GM18870 (cell line): ENCODE results near the gene PDZRN4.
A peak's percentile ranks its signal among the peaks of the same experiment; 100 is the strongest.
"Not testable (repeated sequence)": the region's sequence is repeated elsewhere in the genome, so short reads cannot be mapped to it uniquely, and the experiment has no call there.

Experiments
- ATAC-seq: cut with Tn5 transposase; IDR thresholded peaks from one replicate; pipeline ENCODE4 v1.9.1; 2021; ENCODE audit warnings: moderate library complexity; ENCODE audit not compliant: unreplicated experiment

Gene PDZRN4

GRCh38 chr12:41213107-41213506, 25.0 kb downstream of the PDZRN4 start:
- ATAC-seq = no peak

DNA sequence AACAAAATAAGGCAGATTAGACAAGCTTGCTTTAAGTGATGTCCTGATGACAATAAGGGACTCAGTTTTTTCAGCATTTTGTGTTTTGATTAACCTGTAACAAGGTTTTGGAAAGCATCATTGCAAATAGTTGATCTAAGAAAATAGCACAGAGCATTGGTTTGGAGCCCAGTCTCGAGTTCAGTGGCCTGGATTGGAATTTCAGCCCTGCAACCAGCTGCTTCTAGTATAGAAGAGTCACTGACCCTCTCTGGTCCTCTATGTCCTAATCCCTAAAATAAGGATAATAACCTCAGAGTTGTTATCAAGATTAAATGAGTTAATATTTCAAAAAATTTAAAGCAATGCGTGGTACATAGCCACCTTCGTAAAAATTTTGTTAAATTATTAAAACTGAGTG, 25.5 kb downstream of the PDZRN4 start:
- ATAC-seq = no peak

DNA sequence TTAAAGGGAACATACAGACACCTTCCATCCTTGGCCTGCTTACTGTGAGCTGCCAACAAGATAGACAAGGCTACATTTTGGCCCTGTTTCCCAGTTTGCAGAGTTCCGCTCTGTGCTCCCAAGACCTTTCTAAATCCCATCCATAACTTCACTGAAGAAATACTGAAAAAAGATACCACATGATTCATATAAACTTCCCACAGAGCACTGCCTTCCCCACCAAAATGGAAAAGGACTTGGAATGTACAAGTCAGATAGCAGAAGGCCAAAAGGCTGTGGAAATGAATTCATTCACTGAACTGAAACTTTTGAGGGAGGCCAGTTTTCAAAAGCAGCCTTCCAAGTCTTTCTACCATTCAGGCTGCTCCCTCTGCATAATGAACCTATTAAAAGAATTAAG, 29.6 kb downstream of the PDZRN4 start:
- ATAC-seq = no peak

DNA sequence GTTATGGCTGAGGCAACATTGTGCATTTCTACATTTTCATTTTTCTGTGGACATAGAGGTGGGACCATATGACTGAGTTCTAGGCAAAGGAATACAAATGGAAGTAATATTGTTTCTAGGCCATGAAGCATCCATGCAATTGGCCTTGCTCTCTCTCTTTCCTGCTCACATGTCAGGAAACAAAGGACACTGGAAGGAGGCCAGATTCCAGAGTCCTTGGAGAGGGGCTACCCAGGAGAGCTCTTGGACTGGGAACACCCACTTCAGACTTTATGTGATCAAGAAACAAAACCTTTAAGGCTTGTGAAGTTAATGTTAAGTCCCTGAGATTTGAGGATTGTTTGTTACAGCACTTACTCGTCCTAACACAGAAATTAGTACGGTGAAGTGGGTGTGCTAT, 32.8 kb downstream of the PDZRN4 start:
- no peak for ATAC-seq

- no peak for ATAC-seq
Measured at GRCh38 chr12:41221491-41221890, 33.4 kb downstream of the PDZRN4 start.

- ATAC-seq = no peak
Measured at GRCh38 chr12:41223600-41223999, 35.5 kb downstream of the PDZRN4 start.

GRCh38 chr12:41224066-41224465, 35.9 kb downstream of the PDZRN4 start:
- no peak for ATAC-seq

DNA sequence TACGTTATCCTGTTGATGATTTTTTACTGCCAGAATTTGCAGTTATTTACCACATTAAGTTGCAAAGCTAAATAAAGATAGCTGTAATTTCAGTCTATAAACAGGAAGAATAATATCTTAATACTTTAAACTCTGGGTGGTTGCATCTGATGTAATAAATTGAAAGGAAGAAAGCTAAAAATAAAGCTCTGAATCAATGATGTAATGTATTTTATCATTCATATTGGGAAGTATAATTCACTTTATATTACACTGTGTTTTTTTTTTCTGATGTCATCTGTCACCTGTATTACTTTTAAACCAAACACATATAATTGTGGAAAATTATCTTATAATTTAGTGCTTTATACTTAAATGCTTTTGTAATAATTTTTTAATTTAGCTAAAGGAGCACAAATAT, 37.1 kb downstream of the PDZRN4 start:
- ATAC-seq = no peak

DNA sequence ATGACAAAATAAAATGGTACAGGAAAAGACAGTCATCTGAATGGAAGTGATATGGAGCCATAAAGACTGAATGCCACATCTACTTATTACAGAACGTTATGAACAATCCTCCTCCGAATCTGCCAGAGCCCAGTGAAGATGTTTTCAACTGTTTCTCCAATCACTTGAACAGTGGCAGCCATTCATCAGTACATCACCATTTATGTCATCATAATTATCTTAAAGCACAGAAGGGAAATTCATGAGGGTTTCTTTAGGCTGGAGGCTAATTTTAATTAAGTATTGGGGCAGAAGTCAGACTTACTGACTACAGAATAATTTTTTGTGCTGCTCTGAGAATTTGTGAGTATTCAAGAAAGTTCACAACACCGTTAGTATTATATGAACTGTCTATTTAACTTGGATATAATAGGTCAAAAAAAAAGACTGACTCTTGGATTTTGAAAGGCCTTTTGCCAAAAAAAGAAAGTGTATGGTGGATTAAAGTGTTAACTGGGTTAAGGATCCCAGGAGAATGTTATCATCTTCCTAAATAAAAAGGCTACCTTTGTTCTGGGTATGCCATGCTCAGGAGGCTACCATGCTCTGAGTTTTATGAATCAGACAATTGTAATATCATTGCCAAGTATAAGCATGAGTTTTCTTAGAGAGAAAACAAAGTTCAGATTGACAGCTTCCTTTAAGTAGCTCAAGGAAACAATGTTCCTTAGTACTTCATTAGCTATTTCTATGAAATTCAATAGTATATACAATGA, 40.1 kb downstream of the PDZRN4 start:
- no peak for ATAC-seq

DNA sequence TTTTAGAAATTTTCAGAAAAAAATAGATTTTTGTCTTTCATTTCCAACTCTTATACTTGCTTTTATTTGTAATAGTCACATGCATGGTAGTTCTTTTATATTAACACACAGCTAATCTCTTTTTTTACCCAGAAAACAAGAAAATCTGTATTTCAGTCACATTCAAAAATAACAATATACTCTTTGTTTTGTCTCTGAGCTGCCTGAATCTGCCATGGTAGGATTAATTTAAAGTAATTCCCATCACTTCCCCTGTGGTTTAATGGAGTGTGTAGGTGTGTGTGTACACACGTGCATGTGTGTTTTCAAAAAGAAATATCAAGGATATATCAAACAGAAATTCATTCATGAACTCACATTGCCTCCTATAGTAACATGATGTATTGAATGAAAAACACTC, 42.6 kb downstream of the PDZRN4 start:
- ATAC-seq = no peak

- ATAC-seq = no peak
Measured at GRCh38 chr12:41234692-41235091, 46.6 kb downstream of the PDZRN4 start.

- ATAC-seq = no peak
Measured at GRCh38 chr12:41242603-41243002, 54.5 kb downstream of the PDZRN4 start.

DNA sequence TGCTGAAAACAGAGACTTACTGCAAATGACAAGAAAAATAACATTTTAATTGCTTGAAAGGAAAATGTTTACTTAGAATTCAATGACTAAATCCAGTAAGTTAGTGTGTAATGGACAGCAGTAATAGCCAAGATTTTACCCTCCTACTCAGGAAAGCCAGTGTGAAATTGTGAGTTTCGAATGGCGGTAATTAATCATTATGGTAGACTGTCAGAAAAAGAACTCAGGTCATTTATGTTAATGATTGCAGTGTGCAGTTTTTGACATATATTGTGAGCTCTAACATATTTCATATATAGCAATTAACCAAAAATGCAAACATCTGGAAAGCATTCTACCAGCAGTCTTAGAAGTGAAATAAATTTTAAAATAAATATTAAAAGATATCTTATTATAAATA, 60.3 kb downstream of the PDZRN4 start:
- no peak for ATAC-seq

- no peak for ATAC-seq
Measured at GRCh38 chr12:41250748-41251147, 62.6 kb downstream of the PDZRN4 start.

DNA sequence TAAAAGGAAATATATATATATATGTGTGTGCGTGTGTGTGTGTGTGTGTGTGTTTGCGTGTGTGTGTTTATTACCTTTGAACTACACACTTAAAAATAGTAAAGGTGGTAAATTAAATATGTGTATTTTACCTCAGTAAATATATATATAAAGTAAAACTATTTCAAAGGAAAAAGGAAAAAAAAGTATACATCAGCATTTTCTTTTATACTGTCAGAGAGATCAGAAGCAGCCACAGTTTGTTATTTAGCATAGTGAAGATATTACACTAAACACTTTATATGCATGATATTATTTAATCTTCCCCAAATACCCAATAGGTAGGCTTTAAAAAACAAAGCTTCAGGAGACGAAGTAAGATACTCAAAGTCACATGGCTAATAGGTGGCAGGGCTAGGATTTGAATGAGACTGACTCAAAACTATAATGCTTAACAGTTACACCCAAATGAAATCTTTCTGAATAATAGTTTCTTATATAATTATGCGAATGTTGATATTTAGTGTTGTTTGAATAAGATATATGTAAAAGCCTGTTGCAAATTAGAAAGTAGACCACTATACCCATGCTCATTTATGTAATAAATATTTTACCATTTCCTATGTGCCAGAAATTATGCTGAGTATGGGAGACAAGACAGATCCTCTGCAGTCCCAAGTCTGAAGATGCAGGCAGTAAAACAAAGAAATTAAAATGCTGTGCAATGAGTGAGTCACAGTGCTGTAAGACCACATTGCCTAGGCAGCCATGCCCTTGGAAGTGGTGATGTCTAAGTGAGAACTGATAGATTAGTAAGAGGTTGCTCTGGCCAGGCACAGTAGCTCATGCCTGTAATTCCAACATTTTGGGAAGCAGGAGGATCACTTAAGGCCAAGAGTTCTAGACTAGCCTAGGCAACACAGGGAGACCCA, 66.1 kb downstream of the PDZRN4 start:
- no peak for ATAC-seq

DNA sequence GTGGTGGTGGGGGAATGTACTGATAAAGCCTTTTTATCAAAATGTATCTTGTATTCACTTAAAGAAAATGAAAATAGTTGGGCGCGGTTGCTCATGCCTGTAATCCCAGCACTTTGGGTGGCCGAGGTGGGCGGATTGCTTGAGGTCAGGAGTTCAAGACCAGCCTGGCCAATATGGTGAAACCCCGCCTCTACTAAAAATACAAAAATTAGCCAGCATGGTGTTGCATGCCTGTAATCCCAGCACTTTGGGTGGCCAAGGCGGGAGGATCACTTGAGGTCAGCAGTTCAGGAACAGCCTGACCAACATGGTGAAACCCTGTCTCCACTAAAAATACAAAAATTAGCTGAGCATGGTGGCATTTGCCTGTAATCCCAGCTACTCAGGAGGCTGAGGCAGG, 75.1 kb downstream of the PDZRN4 start:
- ATAC-seq = not testable (repeated sequence)

DNA sequence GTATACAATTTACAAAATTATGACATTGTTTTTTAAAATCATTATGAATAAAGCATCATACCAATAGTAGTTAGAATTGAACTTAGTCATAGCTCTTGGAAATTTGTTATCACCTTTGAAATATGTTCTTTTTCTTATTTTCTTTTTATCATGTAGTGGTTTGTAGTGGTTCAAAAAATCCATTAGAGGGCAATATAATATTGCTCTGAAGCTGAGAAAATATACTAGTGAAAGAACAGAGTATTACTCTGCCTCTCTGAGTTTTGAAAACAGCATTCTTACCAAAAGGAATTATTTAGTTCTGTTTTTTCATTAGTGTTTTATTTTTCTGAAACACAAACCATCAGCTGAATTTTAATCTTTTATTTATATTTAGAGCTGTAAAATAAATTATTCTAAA, 76.2 kb downstream of the PDZRN4 start:
- ATAC-seq = peak; percentile 71

DNA sequence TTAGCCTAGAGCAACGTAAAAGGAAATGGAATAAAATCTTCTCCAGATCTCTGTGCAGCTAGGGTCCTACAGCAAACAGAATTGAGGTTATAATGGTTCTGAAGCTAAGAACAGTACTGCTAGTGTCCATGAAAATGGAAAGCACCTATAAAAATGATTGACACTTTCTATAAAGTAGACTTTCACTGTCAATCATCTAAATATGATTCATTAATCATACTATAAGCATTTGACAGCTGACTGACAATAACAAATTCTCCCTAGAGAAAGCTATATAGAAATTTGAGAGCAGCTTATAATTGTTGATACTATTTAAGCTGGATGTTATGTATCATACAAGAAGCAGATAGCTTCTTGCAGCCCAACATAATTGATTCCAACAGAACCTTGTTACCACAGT, 80.9 kb downstream of the PDZRN4 start:
- no peak for ATAC-seq

GRCh38 chr12:41271489-41271888, 83.4 kb downstream of the PDZRN4 start:
- no peak for ATAC-seq

- no peak for ATAC-seq
Measured at GRCh38 chr12:41274643-41275042, 86.5 kb downstream of the PDZRN4 start.

DNA sequence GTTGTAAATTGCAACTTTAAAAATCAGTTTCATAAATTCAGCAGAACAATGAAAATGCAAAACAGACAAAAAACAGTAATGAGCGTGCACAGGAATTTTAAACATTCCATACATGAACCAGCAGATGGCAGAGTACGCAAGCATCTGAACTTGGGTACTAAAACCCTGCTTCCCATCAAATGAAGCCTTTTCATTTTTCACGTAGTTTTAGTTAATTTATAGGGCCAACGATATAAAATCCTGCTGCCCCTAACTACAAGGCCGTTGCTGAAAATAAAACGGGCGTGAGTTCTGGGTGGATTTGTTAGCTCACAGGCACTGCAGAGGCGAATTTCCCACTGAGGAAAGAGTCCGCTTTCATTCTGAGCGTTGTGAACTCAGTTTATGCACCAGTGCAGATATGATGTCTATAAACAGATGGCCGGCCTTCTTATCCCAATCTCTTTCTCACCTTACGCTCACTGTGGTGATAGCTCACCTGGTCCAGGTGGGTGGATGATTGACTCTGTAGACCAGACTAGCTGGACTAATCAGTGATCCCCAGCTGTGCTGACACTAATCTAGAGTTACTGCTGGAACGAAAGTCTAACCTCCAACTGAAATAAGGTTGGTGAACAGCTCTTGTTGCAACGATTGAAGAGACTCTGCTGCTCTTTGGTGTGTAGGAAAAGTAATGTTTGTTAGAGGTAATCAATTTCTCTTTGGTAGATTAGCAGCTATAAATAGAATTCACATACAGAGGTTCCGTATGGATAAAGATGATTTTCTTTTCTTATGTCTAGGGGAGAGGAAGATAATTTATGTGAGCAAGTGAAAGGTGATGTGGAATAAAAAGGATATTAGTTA, 89.2 kb downstream of the PDZRN4 start:
- no peak for ATAC-seq
